ENCODE measurements around the gene DAZL. TPM values are rescaled to one million over a fixed set of nuclear protein-coding genes. Genes with fewer than 3 reads are reported as not detected.

The DAZL gene
- total RNA-seq, result 0.23 TPM

GRCh38 chr3:16604887-16605602, at the start of gene DAZL:
TSS of gene DAZL (minus strand) at chr3:16605423. CDS start at chr3:16605205, 218 bp downstream.

Other genes starting within 250 kb of the DAZL start
- gene RFTN1, start 91.7 kb downstream of the DAZL start, total RNA-seq, result 27.0 TPM

Data from diencephalon (tissue), 1 donor.